C4-2B (cell line): ENCODE results near the gene FOXP3.

Experiments used
- H3K27ac ChIP-seq: fragments of 450-650 bp; 2 replicates; pipeline ENCODE4 v1.5.1; 2017
- ZFX ChIP-seq: fragments of 450-650 bp; IDR thresholded peaks from 2 replicates; pipeline ENCODE4 v1.6.1; 2017
- TF ChIP-seq, protein P1 (sequence below): fragments of 450-650 bp; conservative IDR thresholded peaks from 2 replicates; pipeline ENCODE4 v1.5.1; 2017; ENCODE audit warnings: mild to moderate bottlenecking

Gene FOXP3

DNA sequence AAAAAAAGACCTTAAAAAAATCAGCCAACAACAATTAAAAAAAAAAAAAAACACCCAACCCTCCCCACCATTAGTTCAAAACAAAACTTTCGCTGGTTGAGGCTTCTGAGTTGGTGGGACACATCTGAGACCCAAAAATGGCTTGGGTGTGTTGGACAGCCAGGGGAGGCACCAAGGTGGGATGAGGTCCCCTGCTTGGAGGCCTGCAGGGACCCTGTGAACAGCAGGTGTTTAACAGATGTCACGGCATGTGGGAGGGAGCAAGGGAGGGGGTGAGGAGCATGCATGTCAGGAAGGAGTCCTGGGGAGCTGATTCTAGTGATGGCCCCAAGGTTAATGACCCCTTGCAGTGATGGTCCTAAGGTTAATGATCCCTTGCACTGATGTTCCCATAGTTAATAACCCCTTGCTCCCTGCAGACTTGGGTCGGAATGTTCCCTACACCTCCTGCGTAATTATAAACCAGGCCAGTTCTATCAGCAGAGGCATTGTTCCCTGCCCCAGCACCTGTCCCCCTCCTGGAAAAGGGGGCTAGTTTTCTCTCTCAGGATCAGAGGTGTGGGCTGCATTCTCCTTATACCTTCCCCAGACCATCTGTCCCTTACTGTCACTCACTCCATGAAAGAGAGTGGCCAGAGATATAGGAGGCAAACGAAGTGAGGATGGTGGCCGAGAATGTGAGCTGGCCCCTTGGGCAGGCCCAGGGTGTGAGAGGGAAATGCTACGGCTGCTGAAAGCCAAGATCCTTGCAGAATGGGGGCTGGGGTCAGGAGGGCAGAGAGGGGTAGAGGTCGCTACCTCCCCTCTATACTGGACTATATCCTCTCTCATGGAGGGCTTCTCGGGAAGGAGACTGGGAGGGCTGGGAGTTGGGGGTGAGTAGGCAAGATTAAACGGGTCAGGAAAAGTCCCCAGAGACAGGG lies 2.3 kb upstream of the FOXP3 start:
- H3K27ac ChIP-seq = no peak overlapping the region
- TF ChIP-seq, protein P1, sequence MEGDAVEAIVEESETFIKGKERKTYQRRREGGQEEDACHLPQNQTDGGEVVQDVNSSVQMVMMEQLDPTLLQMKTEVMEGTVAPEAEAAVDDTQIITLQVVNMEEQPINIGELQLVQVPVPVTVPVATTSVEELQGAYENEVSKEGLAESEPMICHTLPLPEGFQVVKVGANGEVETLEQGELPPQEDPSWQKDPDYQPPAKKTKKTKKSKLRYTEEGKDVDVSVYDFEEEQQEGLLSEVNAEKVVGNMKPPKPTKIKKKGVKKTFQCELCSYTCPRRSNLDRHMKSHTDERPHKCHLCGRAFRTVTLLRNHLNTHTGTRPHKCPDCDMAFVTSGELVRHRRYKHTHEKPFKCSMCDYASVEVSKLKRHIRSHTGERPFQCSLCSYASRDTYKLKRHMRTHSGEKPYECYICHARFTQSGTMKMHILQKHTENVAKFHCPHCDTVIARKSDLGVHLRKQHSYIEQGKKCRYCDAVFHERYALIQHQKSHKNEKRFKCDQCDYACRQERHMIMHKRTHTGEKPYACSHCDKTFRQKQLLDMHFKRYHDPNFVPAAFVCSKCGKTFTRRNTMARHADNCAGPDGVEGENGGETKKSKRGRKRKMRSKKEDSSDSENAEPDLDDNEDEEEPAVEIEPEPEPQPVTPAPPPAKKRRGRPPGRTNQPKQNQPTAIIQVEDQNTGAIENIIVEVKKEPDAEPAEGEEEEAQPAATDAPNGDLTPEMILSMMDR = no peak
- TF ChIP-seq ZFX = no peak

DNA sequence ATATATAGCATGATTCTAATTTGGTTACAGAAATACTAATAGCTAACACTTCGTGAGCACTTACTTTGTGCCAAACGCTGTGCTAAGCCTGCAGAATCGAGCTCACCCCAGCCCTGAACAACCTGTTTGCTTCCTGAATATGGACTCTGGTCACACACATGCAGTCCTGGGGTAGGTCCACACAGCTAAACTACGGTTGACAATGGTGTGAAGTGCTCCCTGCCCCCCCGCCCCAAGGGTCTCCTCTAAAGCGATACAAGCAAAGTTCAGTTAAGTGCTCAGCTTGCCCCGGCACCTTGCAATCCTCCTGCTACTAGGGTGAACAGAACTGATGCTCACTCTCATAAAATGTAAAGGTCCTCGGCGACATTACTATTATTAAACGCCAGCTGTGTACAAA lies 879 bp downstream of the FOXP3 start:
- TF ChIP-seq, protein P1 = no peak
- no peak for TF ChIP-seq ZFX
- no peak overlapping the region for H3K27ac ChIP-seq

DNA sequence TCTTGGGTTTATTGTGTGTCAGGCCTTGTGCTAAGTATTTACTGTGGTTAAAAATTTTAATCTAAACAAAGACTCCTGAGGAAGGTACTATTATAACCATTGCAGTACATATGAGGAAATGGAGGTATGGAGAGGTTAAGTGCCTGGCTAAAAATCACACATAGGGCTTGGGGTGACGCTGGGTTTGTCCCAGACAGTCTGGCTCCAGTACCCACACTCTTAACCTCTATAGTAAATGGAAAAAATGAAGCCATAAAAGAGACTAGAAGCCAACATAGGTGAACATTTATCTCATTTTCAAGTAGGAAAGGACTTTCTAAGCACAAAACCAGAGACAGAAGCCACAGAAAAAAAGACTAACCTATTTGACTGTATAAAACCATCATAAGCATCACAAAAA lies 1.9 kb downstream of the FOXP3 start:
- TF ChIP-seq, protein P1 = no peak
- TF ChIP-seq ZFX = no peak
- H3K27ac ChIP-seq = no peak overlapping the region

DNA sequence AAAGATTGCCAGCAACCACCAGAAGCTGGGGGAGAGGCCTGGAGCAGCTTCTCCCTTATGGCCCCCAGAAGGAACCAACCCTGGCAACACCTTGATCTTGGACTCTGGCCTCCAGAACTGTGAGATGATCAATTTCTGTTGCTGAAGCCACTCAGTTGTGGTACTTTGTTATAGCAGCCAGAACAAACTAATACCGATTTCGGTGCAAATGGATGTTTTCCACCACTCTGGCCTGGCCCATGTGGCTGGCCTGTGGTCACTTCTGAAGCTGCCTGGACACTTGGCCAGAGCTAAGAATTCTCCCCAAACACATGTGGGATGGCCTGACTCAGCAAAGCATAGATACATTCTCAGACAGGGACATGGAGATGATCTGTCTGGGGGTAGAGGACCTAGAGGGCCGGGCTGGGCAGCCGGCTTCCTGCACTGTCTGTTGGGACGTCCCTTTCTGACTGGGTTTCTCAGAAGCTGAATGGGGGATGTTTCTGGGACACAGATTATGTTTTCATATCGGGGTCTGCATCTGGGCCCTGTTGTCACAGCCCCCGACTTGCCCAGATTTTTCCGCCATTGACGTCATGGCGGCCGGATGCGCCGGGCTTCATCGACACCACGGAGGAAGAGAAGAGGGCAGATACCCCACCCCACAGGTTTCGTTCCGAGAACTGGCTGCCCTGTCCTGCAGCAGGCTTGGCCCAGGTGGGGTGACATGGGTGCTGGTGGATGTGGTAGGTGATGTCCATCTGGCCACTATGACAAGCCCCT lies 4.1 kb downstream of the FOXP3 start:
- no peak overlapping the region for H3K27ac ChIP-seq
- TF ChIP-seq ZFX = no peak
- TF ChIP-seq, protein P1 = no peak

DNA sequence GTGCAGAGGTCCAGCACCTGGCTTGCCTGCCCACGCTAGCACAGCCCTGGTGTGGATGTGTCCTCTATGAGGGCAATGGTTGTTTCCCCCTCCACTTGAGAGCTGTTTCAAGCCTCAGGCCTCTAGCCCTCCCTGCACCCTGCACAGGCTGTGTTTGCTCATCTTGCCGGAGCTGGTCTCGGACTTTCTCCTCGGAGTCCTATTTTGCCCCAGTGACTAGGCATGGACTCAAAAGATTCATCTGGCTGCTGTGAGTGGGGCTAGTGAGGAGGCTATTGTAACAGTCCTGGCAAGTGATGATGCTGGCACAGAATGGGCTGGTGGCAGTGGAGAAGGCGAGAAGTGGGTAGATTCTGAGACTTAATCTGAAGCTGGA lies 5.8 kb downstream of the FOXP3 start:
- no peak overlapping the region for H3K27ac ChIP-seq
- TF ChIP-seq, protein P1 = no peak
- no peak for TF ChIP-seq ZFX

DNA sequence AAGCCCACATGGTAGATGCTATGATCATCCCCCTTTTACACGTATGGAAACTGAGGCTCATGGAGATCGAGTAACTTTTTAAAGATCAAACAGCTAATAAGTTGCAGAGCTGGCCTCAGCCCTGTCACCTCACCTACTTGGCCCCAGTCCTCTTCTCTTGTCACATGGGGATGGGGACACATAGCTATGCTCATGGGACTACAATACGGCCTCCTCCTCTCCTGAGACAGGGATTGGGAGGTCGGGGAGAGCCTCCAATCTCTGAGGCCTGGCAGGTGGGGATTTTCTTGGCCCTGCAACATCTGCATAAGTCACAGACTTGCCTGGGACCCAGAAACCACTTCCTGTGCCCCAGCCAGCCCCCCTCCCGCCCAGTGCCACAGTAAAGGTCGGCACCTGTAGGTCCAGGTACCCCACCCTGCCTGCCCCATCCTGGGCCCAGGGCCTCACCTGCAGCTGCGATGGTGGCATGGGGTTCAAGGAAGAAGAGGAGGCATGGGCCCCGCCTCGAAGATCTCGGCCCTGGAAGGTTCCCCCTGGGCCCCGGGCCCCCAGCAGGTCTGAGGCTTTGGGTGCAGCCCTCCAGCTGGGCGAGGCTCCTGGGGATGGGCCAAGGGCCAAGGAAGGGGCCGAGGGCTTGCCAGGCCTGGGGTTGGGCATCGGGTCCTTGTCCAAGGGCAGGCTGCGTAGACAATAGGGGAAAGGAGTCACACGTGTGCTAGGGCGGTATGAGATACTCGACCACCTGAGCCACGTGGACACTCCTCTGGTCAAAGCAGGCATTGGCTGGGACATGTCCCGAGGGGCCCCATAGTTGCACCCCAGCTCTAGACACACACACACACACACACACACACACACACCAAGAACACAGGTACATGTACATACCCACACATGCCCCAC lies 6.4 kb downstream of the FOXP3 start:
- TF ChIP-seq, protein P1 = no peak
- no peak for TF ChIP-seq ZFX
- no peak overlapping the region for H3K27ac ChIP-seq
